ENCODE results near the gene FBXL12. TPM values are rescaled to one million over a fixed set of nuclear protein-coding genes. Genes with fewer than 3 reads are reported as not detected.
A peak's percentile ranks its signal among the peaks of the same experiment; 100 is the strongest.

The FBXL12 gene
- total and polyA plus RNA-seq, 4 donors: 10.0 to 11.7 (median 10.3) TPM

DNA sequence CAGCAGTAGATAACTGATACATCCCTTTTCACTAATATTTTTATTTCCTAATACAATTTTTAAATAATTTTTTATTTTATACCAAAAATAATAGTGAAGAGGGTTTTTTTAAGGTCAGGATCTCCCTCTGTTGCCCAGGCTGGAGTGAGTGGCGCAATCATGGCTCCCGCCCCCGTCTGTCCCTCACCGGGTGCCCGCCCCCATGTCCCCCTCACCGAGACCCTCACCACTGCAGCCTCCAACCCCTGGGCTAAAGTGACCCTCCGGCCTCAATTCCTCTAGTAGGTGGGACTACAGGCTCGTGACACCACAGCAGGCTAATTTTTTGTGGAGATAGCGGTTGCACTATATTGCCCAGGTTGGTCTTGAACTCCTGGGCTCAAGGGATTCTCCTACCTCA, 32.5 kb downstream of the FBXL12 start:
- 62% methylated on average over 9 of the region's 9 CpGs for WGBS
- no peak for DNase-seq (ENCODE audit: low spot score)
- peak overlapping the region in 1 of 2 donors; percentile 7 for H3K9ac ChIP-seq (ENCODE audit: low read depth in 1 of 2, low read length in 2 of 2)

DNA sequence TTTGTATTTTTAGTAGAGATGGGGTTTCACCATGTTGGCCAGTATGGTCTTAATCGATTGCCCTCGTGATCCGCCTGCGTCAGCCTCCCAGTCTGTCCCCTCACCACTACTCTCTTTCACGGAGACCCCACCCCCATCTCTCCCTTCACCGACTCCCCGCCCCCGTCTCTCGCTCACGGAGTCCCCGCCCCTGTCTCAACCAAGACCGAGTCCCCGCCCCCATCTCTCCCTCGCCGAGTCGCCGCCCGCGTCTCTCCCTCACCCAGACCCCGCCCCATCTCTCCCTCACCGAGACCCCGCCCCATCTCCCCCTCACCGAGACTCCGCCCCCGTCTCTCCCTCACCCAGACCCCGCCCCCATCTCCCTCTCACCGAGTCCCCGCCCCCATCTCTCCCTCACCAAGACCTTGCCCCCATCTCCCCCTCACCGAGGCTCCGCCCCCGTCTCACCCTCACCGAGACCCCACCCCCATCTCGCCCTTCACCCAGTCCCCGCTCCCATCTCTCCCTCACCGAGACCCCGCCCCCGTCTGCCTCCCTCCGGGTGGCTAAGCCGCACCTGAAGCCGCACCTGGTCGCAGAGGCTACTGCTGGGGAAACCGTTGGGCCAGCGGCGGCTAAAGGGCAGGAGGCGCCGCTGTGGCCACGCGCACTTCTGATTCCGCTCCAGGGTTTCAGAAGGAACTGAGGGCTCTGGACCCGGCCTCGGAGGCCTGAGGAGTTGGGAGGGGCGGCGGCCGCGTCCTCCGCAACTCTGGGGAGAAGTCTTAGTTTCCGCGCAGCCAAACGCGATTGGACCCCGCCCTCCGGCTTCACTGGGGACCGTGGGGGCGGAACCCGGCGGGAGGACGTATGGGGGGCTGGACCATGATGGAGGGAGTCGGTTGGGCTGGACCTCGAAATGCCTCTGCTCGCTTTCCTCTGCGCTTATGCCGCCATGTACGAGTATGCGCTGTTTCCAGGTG, 33.2 kb downstream of the FBXL12 start:
- Histone ChIP-seq H3K4me1 (ENCODE audit: control insufficient read depth in 4 of 4, insufficient read depth in 4 of 4, low read length in 3 of 4) (peaks cover 4 to 14% (median 10%) of the 10 kb centered on the region in 4 donors), H3K36me3 (ENCODE audit: control insufficient read depth in 4 of 4, insufficient read depth in 3 of 4, low read depth in 1 of 4, low read length in 3 of 4) (no peaks in the 10 kb centered on the region), H3K27ac (ENCODE audit: low read depth in 1 of 2, low read length in 2 of 2) (peak overlapping the region; percentile 97 to 99), H3K9me3 (ENCODE audit: control insufficient read depth in 4 of 4, low read length in 3 of 4) (no peaks in the 10 kb centered on the region), H3K4me3 (ENCODE audit: low read depth in 1 of 3, low read length in 3 of 3) (peak overlapping the region; percentile 59 to 79 (median 63)), H3K9ac (ENCODE audit: low read depth in 1 of 2, low read length in 2 of 2) (peak overlapping the region; percentile 66 to 74), H3K27me3 (ENCODE audit: control insufficient read depth in 4 of 4, insufficient read depth in 4 of 4, low read length in 3 of 4) (no peaks in the 10 kb centered on the region)
- DNase-seq (ENCODE audit: low spot score): peak; percentile 92
- WGBS: 4% methylated on average over 74 of the region's 74 CpGs
- TF ChIP-seq FOXA2 (IDR thresholded peaks at IDR 0.05) (no peak), GABPA (IDR thresholded peaks at IDR 0.05 in 1 of 2, conservative IDR thresholded peaks at IDR 0.05 in 1 of 2) (peak in 1 of 2 donors; percentile 38), RAD21 (IDR thresholded peaks at IDR 0.05) (peak; percentile 5 to 10), YY1 (IDR thresholded peaks at IDR 0.05) (peak; percentile 51), TAF1 (conservative IDR thresholded peaks at IDR 0.05) (peak; percentile 50), HNF4A (conservative IDR thresholded peaks at IDR 0.05) (peak in 1 of 2 donors; percentile 27), HNF4G (IDR thresholded peaks at IDR 0.05) (no peak), EGR1 (IDR thresholded peaks at IDR 0.05; ENCODE audit: low read depth in 2 of 2) (peak; percentile 20 to 64), NR2F2 (IDR thresholded peaks at IDR 0.05) (no peak), SP1 (IDR thresholded peaks at IDR 0.05) (peak; percentile 88)
- TF ChIP-seq, protein P1, sequence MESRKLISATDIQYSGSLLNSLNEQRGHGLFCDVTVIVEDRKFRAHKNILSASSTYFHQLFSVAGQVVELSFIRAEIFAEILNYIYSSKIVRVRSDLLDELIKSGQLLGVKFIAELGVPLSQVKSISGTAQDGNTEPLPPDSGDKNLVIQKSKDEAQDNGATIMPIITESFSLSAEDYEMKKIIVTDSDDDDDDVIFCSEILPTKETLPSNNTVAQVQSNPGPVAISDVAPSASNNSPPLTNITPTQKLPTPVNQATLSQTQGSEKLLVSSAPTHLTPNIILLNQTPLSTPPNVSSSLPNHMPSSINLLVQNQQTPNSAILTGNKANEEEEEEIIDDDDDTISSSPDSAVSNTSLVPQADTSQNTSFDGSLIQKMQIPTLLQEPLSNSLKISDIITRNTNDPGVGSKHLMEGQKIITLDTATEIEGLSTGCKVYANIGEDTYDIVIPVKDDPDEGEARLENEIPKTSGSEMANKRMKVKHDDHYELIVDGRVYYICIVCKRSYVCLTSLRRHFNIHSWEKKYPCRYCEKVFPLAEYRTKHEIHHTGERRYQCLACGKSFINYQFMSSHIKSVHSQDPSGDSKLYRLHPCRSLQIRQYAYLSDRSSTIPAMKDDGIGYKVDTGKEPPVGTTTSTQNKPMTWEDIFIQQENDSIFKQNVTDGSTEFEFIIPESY (IDR thresholded peaks at IDR 0.05): no peak

More for the DNA sequence above, 32.5 kb downstream of the FBXL12 start:
- H3K36me3 ChIP-seq (ENCODE audit: control insufficient read depth in 4 of 4, insufficient read depth in 3 of 4, low read depth in 1 of 4, low read length in 3 of 4): no peaks in the 10 kb centered on the region
- peak overlapping the region in 2 of 3 donors; percentile 63 to 79 for H3K4me3 ChIP-seq (ENCODE audit: low read depth in 1 of 3, low read length in 3 of 3)
- peak overlapping the region; percentile 97 to 99 for H3K27ac ChIP-seq (ENCODE audit: low read depth in 1 of 2, low read length in 2 of 2)
- no peaks in the 10 kb centered on the region for H3K27me3 ChIP-seq (ENCODE audit: control insufficient read depth in 4 of 4, insufficient read depth in 4 of 4, low read length in 3 of 4)
- H3K4me1 ChIP-seq (ENCODE audit: control insufficient read depth in 4 of 4, insufficient read depth in 4 of 4, low read length in 3 of 4): peaks cover 4 to 14% (median 10%) of the 10 kb centered on the region in 4 donors
- TF ChIP-seq YY1 (IDR thresholded peaks at IDR 0.05) (no peak), HNF4G (IDR thresholded peaks at IDR 0.05) (no peak), EGR1 (IDR thresholded peaks at IDR 0.05; ENCODE audit: low read depth in 2 of 2) (no peak), GABPA (IDR thresholded peaks at IDR 0.05 in 1 of 2, conservative IDR thresholded peaks at IDR 0.05 in 1 of 2) (no peak), TAF1 (conservative IDR thresholded peaks at IDR 0.05) (no peak), FOXA1 (IDR thresholded peaks at IDR 0.05) (no peak), SP1 (IDR thresholded peaks at IDR 0.05) (no peak)
- TF ChIP-seq, protein P2, sequence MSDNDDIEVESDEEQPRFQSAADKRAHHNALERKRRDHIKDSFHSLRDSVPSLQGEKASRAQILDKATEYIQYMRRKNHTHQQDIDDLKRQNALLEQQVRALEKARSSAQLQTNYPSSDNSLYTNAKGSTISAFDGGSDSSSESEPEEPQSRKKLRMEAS (IDR thresholded peaks at IDR 0.05): no peak
- TF ChIP-seq, protein P1 (IDR thresholded peaks at IDR 0.05): no peak
- TF ChIP-seq, protein P3, sequence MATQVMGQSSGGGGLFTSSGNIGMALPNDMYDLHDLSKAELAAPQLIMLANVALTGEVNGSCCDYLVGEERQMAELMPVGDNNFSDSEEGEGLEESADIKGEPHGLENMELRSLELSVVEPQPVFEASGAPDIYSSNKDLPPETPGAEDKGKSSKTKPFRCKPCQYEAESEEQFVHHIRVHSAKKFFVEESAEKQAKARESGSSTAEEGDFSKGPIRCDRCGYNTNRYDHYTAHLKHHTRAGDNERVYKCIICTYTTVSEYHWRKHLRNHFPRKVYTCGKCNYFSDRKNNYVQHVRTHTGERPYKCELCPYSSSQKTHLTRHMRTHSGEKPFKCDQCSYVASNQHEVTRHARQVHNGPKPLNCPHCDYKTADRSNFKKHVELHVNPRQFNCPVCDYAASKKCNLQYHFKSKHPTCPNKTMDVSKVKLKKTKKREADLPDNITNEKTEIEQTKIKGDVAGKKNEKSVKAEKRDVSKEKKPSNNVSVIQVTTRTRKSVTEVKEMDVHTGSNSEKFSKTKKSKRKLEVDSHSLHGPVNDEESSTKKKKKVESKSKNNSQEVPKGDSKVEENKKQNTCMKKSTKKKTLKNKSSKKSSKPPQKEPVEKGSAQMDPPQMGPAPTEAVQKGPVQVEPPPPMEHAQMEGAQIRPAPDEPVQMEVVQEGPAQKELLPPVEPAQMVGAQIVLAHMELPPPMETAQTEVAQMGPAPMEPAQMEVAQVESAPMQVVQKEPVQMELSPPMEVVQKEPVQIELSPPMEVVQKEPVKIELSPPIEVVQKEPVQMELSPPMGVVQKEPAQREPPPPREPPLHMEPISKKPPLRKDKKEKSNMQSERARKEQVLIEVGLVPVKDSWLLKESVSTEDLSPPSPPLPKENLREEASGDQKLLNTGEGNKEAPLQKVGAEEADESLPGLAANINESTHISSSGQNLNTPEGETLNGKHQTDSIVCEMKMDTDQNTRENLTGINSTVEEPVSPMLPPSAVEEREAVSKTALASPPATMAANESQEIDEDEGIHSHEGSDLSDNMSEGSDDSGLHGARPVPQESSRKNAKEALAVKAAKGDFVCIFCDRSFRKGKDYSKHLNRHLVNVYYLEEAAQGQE (IDR thresholded peaks at IDR 0.05): no peak
- TF ChIP-seq, protein P4, sequence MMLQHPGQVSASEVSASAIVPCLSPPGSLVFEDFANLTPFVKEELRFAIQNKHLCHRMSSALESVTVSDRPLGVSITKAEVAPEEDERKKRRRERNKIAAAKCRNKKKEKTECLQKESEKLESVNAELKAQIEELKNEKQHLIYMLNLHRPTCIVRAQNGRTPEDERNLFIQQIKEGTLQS (IDR thresholded peaks at IDR 0.05): no peak
- H3K9me3 ChIP-seq (ENCODE audit: control insufficient read depth in 4 of 4, low read length in 3 of 4): no peaks in the 10 kb centered on the region

Measured in liver (tissue), 9 donors.